PC-3 (cell line): Measurements from ENCODE around the gene IL1F10. TPM values are rescaled to one million over a fixed set of nuclear protein-coding genes. Genes with fewer than 3 reads are reported as not detected.

Experiments used
- ATAC-seq: fragments of 200-7000 bp; cut with Tn5 transposase; 2 replicates; pipeline ENCODE4 v1.9.1; 2020; ENCODE audit warnings: mild to moderate bottlenecking, moderate library complexity
- BruUV-seq: library from RNA; stranded (reverse); fragments of 400-500 nt; replicated peaks from 2 replicates; lab custom pipeline; 2021; lab: Mats Ljungman, UMichigan
- CTCF ChIA-PET: fragments of 300-600 bp; sonication (Branson Sonifier 250); formaldehyde crosslinking; loops from one replicate; lab custom pipeline; 2022; ENCODE audit warnings: antibody characterized with exemption; lab: Charles Lee
- POLR2A ChIA-PET: fragments of 300-600 bp; sonication (Branson Sonifier 250); formaldehyde crosslinking; loops from one replicate; lab custom pipeline; 2022; ENCODE audit warnings: antibody characterized with exemption; ENCODE audit not compliant: unreplicated experiment; lab: Charles Lee
- DNase-seq: peaks from one replicate; pipeline ENCODE4 v3.0.0-alpha.2; 2015
- H2AFZ ChIP-seq: fragments of 300-600 bp; sonication (generic); 2 replicates; pipeline ENCODE4 v1.6.0; 2016; ENCODE audit warnings: antibody characterized with exemption, low read length
- H3F3A ChIP-seq: fragments of 300-600 bp; sonication (generic); one replicate; pipeline ENCODE4 v1.6.0; 2017; ENCODE audit warnings: antibody characterized with exemption, low read length, control low read depth, mild to moderate bottlenecking; ENCODE audit not compliant: unreplicated experiment
- H3K27ac ChIP-seq: fragments of 300-600 bp; sonication (generic); 2 replicates; pipeline ENCODE4 v1.5.1; 2016; ENCODE audit warnings: mild to moderate bottlenecking, low read length
- H3K27me3 ChIP-seq: fragments of 300-600 bp; sonication (generic); 2 replicates; pipeline ENCODE4 v1.6.1; 2016; ENCODE audit warnings: low read length, mixed read lengths
- H3K36me3 ChIP-seq: fragments of 300-600 bp; sonication (generic); 2 replicates; pipeline ENCODE4 v1.6.1; 2016; ENCODE audit warnings: low read depth, mixed run types, low read length, mixed read lengths
- H3K4me1 ChIP-seq: fragments of 300-600 bp; sonication (generic); 2 replicates; pipeline ENCODE4 v1.5.1; 2016; ENCODE audit warnings: low read length; ENCODE audit not compliant: insufficient read depth
- H3K4me2 ChIP-seq: fragments of 300-600 bp; sonication (generic); 2 replicates; pipeline ENCODE4 v1.6.0; 2016; ENCODE audit warnings: low read length
- H3K4me3 ChIP-seq: fragments of 300-600 bp; sonication (generic); 2 replicates; pipeline ENCODE4 v1.5.1; 2016; ENCODE audit warnings: mild to moderate bottlenecking, low read length, mixed read lengths
- H3K79me2 ChIP-seq: fragments of 300-600 bp; sonication (generic); 2 replicates; pipeline ENCODE4 v1.6.1; 2017; ENCODE audit warnings: low read length, mixed read lengths
- H3K9ac ChIP-seq: fragments of 300-600 bp; sonication (generic); 2 replicates; pipeline ENCODE4 v1.6.0; 2016; ENCODE audit warnings: mild to moderate bottlenecking, low read length
- H3K9me2 ChIP-seq: fragments of 300-600 bp; sonication (generic); replicated peaks from 2 replicates; pipeline ENCODE4 v1.6.1; 2016; ENCODE audit warnings: mixed run types, low read length, mixed read lengths
- H3K9me3 ChIP-seq: fragments of 300-600 bp; sonication (generic); 2 replicates; pipeline ENCODE4 v1.6.1; 2016; ENCODE audit warnings: low read length, mixed read lengths
- H4K20me1 ChIP-seq: fragments of 300-600 bp; sonication (generic); 2 replicates; pipeline ENCODE4 v1.6.1; 2016; ENCODE audit warnings: low read length, mixed read lengths
- EZH2 ChIP-seq: fragments of 300-600 bp; sonication (generic); IDR thresholded peaks from one replicate; pipeline ENCODE4 v1.6.1; 2017; ENCODE audit warnings: antibody characterized with exemption, mild to moderate bottlenecking, low read length; ENCODE audit not compliant: unreplicated experiment
- EZH2phosphoT487 ChIP-seq: fragments of 300-600 bp; sonication (generic); IDR thresholded peaks from 2 replicates; pipeline ENCODE4 v1.6.1; 2018; ENCODE audit warnings: mild to moderate bottlenecking, antibody characterized with exemption, low read length, borderline replicate concordance
- intact Hi-C: fragments of 100-400 bp; cut with micrococcal nuclease; formaldehyde crosslinking; loops from 2 replicates; pipeline ENCODE4 v1.9.0; 2023
- total RNA-seq: library from RNA; depleted of rRNA; stranded (reverse); fragments of >200 nt; gene quantifications from 2 replicates; pipeline ENCODE4 v1.2.3, GENCODE V29; 2014
- TF ChIP-seq, protein P1 (sequence below): fragments of 300-600 bp; sonication (generic); conservative IDR thresholded peaks from 2 replicates; pipeline ENCODE4 v1.5.1; 2017; ENCODE audit warnings: antibody characterized with exemption, low read depth, mild to moderate bottlenecking, low read length

The IL1F10 gene
- total RNA-seq, 1 experiment from 2014 or later, result not detected

DNA sequence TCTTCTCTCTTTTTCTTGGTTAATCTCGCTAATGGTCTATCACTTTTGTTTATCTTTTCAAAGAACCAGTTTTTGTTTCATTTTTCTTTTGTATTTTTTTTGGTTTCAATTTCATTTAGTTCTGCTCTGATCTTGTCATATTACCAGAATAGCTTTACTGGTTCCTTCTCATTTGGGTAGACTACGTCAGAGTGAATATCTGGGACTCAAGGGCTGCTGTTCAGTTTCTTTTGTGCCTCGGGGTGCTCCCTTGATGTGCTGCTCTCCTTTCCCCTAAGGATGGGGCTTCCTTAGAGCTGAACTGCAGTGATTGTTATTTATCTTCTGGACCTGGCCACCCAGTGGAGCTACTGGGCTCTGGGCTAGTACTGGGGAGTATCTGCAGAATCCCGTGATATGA lies 30.3 kb downstream of the IL1F10 start:
- DNase-seq, result no peak

DNA sequence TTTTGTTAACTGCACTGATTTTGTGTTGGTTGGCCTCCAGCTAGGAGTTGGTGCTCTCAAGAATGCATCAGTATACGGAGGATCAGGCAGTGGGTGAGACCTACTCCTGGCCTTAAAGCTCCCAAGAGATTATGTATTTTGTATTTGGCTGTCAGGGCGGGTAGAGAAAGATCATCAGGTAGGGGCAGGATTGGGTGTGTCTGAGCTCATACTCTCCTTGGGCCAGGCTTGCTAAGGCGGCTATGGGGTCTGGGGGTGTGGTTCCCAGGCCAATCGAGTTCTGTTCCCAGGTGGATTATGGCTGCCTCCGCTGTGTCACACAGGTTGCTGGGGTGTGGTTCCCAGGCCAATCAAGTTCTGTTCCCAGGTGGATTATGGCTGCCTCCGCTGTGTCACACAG lies 30.8 kb downstream of the IL1F10 start:
- no peaks in the 10 kb centered on the region for H3K27me3 ChIP-seq
- H3K36me3 ChIP-seq, result no peaks in the 10 kb centered on the region
- ChIA-PET POLR2A (no interaction called here), CTCF (no interaction called here)
- H3K4me2 ChIP-seq, result no peak overlapping the region
- H3K4me3 ChIP-seq, result no peak overlapping the region
- no peak overlapping the region for H2AFZ ChIP-seq
- H3F3A ChIP-seq, result no peaks in the 10 kb centered on the region
- no peak for TF ChIP-seq EZH2
- no peak for TF ChIP-seq EZH2phosphoT487
- TF ChIP-seq, protein P1, sequence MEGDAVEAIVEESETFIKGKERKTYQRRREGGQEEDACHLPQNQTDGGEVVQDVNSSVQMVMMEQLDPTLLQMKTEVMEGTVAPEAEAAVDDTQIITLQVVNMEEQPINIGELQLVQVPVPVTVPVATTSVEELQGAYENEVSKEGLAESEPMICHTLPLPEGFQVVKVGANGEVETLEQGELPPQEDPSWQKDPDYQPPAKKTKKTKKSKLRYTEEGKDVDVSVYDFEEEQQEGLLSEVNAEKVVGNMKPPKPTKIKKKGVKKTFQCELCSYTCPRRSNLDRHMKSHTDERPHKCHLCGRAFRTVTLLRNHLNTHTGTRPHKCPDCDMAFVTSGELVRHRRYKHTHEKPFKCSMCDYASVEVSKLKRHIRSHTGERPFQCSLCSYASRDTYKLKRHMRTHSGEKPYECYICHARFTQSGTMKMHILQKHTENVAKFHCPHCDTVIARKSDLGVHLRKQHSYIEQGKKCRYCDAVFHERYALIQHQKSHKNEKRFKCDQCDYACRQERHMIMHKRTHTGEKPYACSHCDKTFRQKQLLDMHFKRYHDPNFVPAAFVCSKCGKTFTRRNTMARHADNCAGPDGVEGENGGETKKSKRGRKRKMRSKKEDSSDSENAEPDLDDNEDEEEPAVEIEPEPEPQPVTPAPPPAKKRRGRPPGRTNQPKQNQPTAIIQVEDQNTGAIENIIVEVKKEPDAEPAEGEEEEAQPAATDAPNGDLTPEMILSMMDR, result no peak
- H3K9me3 ChIP-seq, result no peaks in the 10 kb centered on the region
- H3K9ac ChIP-seq, result no peak overlapping the region
- ATAC-seq, result no peak
- H3K9me2 ChIP-seq, result no peaks in the 10 kb centered on the region
- no peaks in the 10 kb centered on the region for H4K20me1 ChIP-seq
- H3K27ac ChIP-seq, result no peak overlapping the region
- no peak for DNase-seq
- intact Hi-C loops, result no loop called here
- no peaks in the 10 kb centered on the region for H3K79me2 ChIP-seq
- BruUV-seq, result no TSS peak
- no peaks in the 10 kb centered on the region for H3K4me1 ChIP-seq

More for the DNA sequence above, 30.3 kb downstream of the IL1F10 start:
- Histone ChIP-seq H3K79me2 (no peaks in the 10 kb centered on the region), H3K9me3 (no peaks in the 10 kb centered on the region), H3K9ac (no peak overlapping the region), H3K36me3 (no peaks in the 10 kb centered on the region), H3K9me2 (no peaks in the 10 kb centered on the region), H3K27me3 (no peaks in the 10 kb centered on the region), H3K4me2 (no peak overlapping the region), H3K4me1 (no peaks in the 10 kb centered on the region), H3F3A (no peaks in the 10 kb centered on the region), H4K20me1 (no peaks in the 10 kb centered on the region), H3K4me3 (no peak overlapping the region), H3K27ac (no peak overlapping the region), H2AFZ (no peak overlapping the region)
- no TSS peak for BruUV-seq
- CTCF ChIA-PET, result no interaction called here
- TF ChIP-seq EZH2phosphoT487, result no peak
- TF ChIP-seq, protein P1, result no peak
- no peak for TF ChIP-seq EZH2
- intact Hi-C loops, result no loop called here
- no peak for ATAC-seq
- POLR2A ChIA-PET, result no interaction called here

DNA sequence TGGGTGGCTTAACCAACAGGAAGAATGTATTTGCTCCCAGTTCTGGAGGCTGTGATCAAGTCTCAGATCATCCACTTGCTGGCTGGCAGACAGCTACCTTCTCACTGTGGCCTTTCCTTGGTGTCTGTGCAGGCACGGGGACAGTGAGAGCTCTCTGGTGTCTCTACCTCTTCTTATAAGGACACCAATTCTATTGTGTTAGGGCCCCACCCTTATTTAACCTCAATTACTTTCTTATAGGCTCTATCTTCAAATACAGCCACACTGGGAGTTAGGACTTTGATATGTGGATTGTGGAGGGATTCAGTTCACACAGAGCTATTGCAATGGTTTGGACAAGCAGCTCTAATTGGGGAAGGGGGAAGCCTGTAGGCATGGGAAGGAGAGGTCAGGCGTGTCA lies 34.4 kb downstream of the IL1F10 start:
- Histone ChIP-seq H3K9me3 (no peaks in the 10 kb centered on the region), H3K4me1 (no peaks in the 10 kb centered on the region), H3K9ac (no peak overlapping the region), H3F3A (no peaks in the 10 kb centered on the region), H2AFZ (no peak overlapping the region), H3K27me3 (no peaks in the 10 kb centered on the region), H3K4me2 (no peak overlapping the region), H3K36me3 (no peaks in the 10 kb centered on the region), H3K27ac (no peak overlapping the region), H4K20me1 (no peaks in the 10 kb centered on the region), H3K9me2 (no peaks in the 10 kb centered on the region), H3K4me3 (no peak overlapping the region), H3K79me2 (no peaks in the 10 kb centered on the region)
- BruUV-seq, result no TSS peak
- intact Hi-C loops, result no loop called here
- CTCF ChIA-PET, result interaction anchor here (0.5 kb wide), 1 partner anchor 14 kb away, joined by 3 read pairs; no protein-coding TSS in a partner anchor
- TF ChIP-seq EZH2 (no peak), EZH2phosphoT487 (no peak)
- TF ChIP-seq, protein P1, result no peak
- DNase-seq (peak; percentile 44), ATAC-seq (peak; percentile 18; the same call in 1 of the 2 replicates)
- POLR2A ChIA-PET, result no interaction called here
